Endothelial cell of umbilical vein (primary cell): ENCODE results near the gene MICAL3. TPM values are rescaled to one million over a fixed set of nuclear protein-coding genes. Genes with fewer than 3 reads are reported as not detected.

Experiments used
- BruUV-seq: library from RNA; stranded (reverse); fragments of 400-500 nt; replicated peaks from 2 replicates; lab custom pipeline; 2021; lab: Mats Ljungman, UMichigan
- CTCF ChIA-PET: fragments of 300-600, 350-600 bp; sonication (Branson Sonifier 250); formaldehyde crosslinking; loops from one replicate; lab custom pipeline; 2021; ENCODE audit warnings: antibody characterized with exemption, inconsistent platforms; lab: Charles Lee
- POLR2A ChIA-PET: fragments of 300-600, 350-600 bp; sonication (Branson Sonifier 250); formaldehyde crosslinking; loops from one replicate; lab custom pipeline; 2021; ENCODE audit warnings: antibody characterized with exemption, inconsistent platforms; lab: Charles Lee
- DNase-seq: peaks from one replicate; pipeline ENCODE4 v3.0.0-alpha.2; 2011; ENCODE audit warnings: low read depth, low spot score
- FAIRE-seq: peaks from 2 replicates; lab custom pipeline; 2011; peaks lifted over from hg19 to GRCh38; lab: Jason Lieb, UNC
- H2AFZ ChIP-seq: 2 replicates; pipeline ENCODE4 v1.6.0; 2012; ENCODE audit warnings: low read depth, low read length, control low read depth, inconsistent platforms
- H3K27ac ChIP-seq: 2 replicates; pipeline ENCODE4 v1.5.1; 2011; ENCODE audit warnings: low read depth, mild to moderate bottlenecking, control low read depth, low read length, moderate library complexity; ENCODE audit not compliant: insufficient read depth
- H3K27me3 ChIP-seq, 2 experiments: 2 replicates each; pipeline versions ENCODE4 v1.6.0 to v1.6.1; 2011; ENCODE audit warnings: low read length in 2 of 2, mixed read lengths in 1 of 2; ENCODE audit not compliant: control insufficient read depth in 2 of 2, insufficient read depth in 2 of 2
- H3K36me3 ChIP-seq, 2 experiments: 2 replicates in 1 of 2; 3 replicates in 1 of 2; pipeline ENCODE4 v1.5.1; 2011; ENCODE audit warnings: low read length in 2 of 2, mild to moderate bottlenecking in 1 of 2, moderate library complexity in 1 of 2; ENCODE audit not compliant: control insufficient read depth in 2 of 2, insufficient read depth in 2 of 2; ENCODE audit errors: extremely low read depth in 1 of 2
- H3K4me1 ChIP-seq: 3 replicates; pipeline ENCODE4 v1.5.1; 2011; ENCODE audit warnings: mild to moderate bottlenecking, low read length; ENCODE audit not compliant: control insufficient read depth, insufficient read depth; ENCODE audit errors: extremely low read depth
- H3K4me2 ChIP-seq: 2 replicates; pipeline ENCODE4 v1.6.1; 2011; ENCODE audit warnings: low read length, control low read depth, mixed read lengths; ENCODE audit not compliant: insufficient read depth
- H3K4me3 ChIP-seq, 3 experiments: fragments of 200-600 bp in 1 of 3; sonication (generic), shearing (Covaris generic) in 1 of 3; replicated peaks in 1 of 3; 2 replicates each; pipeline ENCODE4 v1.5.1; 2011 to 2016; ENCODE audit warnings: control low read depth in 3 of 3, low read length in 3 of 3, mild to moderate bottlenecking in 2 of 3, inconsistent platforms in 1 of 3, low read depth in 1 of 3, moderate library complexity in 1 of 3; ENCODE audit not compliant: insufficient read depth in 1 of 3
- H3K79me2 ChIP-seq: 2 replicates; pipeline ENCODE4 v1.6.0; 2012; ENCODE audit warnings: low read length, inconsistent platforms; ENCODE audit not compliant: control insufficient read depth, insufficient read depth
- H3K9ac ChIP-seq: replicated peaks from 2 replicates; pipeline ENCODE3; 2011; ENCODE audit warnings: low read length, control low read depth; ENCODE audit not compliant: insufficient read depth; ENCODE audit errors: extremely low read depth
- H3K9me1 ChIP-seq: replicated peaks from 3 replicates; pipeline ENCODE4 v1.6.0; 2011; ENCODE audit warnings: mild to moderate bottlenecking, low read length; ENCODE audit not compliant: control insufficient read depth, insufficient read depth; ENCODE audit errors: extremely low read depth
- H3K9me3 ChIP-seq: replicated peaks from 2 replicates; pipeline ENCODE4 v1.5.1; 2012; ENCODE audit warnings: low read length, inconsistent platforms; ENCODE audit not compliant: control insufficient read depth, insufficient read depth
- H4K20me1 ChIP-seq: replicated peaks from 2 replicates; pipeline ENCODE3; 2011; ENCODE audit warnings: mild to moderate bottlenecking, low read length; ENCODE audit not compliant: control insufficient read depth, insufficient read depth; ENCODE audit errors: extremely low read depth
- EZH2 ChIP-seq: IDR thresholded peaks from 2 replicates; pipeline ENCODE4 v1.6.1; 2012; ENCODE audit warnings: borderline replicate concordance, low read depth, mild to moderate bottlenecking, moderate library complexity, low read length, inconsistent platforms; ENCODE audit not compliant: severe bottlenecking
- FOS ChIP-seq: IDR thresholded peaks from 2 replicates; pipeline ENCODE4 v1.6.1; 2011; ENCODE audit warnings: mild to moderate bottlenecking, low read length, moderate library complexity, borderline replicate concordance; ENCODE audit not compliant: insufficient read depth
- GATA2 ChIP-seq: IDR thresholded peaks from 2 replicates; pipeline ENCODE4 v1.7.0; 2011; ENCODE audit warnings: low read depth, mild to moderate bottlenecking, moderate library complexity, mixed read lengths, low read length; ENCODE audit not compliant: insufficient read length, insufficient read depth
- JUN ChIP-seq: IDR thresholded peaks from 2 replicates; pipeline ENCODE4 v1.6.1; 2011; ENCODE audit warnings: borderline replicate concordance, low read depth; ENCODE audit not compliant: insufficient read length, insufficient read depth
- MYC ChIP-seq: IDR thresholded peaks from one replicate; pipeline ENCODE4 v1.6.1; 2011; ENCODE audit warnings: mild to moderate bottlenecking, low read depth, low read length
- POLR2A ChIP-seq: IDR thresholded peaks from 2 replicates; pipeline ENCODE4 v1.6.1; 2012; ENCODE audit warnings: low read depth, mild to moderate bottlenecking, control low read depth, low read length
- POLR2AphosphoS5 ChIP-seq: IDR thresholded peaks from 2 replicates; pipeline ENCODE4 v1.6.1; 2012; ENCODE audit warnings: low read depth, mild to moderate bottlenecking, control low read depth, low read length, moderate library complexity; ENCODE audit not compliant: insufficient read depth
- dilution Hi-C: fragments of 300-500 bp; cut with MboI; formaldehyde crosslinking; loops from one replicate; pipeline ENCODE4 v1.15.0; 2019; ENCODE audit warnings: low sequenced_read_pairs; ENCODE audit not compliant: extremely low pct_ligation_motif_present
- intact Hi-C: fragments of 100-400 bp; cut with micrococcal nuclease; formaldehyde crosslinking; loops from one replicate; pipeline ENCODE4 v1.10.0; 2022
- polyA plus RNA-seq, 4 experiments: library from polyadenylated mRNA; depleted of rRNA in 3 of 4; stranded (reverse) in 3 of 4; unstranded in 1 of 4; fragments of >200 nt; gene quantifications; 2 replicates each; pipeline versions ENCODE4 v1.2.1 to v1.2.3, GENCODE V29; 2011 to 2012; ENCODE audit warnings: missing spikeins in 1 of 4
- total RNA-seq: library from RNA; stranded (reverse); gene quantifications from 2 replicates; pipeline ENCODE4 v1.2.3, GENCODE V29; 2021
- TF ChIP-seq, protein P1 (sequence below): IDR thresholded peaks from 2 replicates; pipeline ENCODE4 v1.6.1; 2011; ENCODE audit not compliant: insufficient read depth, insufficient read length
- TF ChIP-seq, protein P2 (sequence below), 2 donors: IDR thresholded peaks; 1 replicate in 1 of 2; 2 replicates in 1 of 2; pipeline ENCODE4 v1.5.1; 2011; ENCODE audit warnings: low read length in 2 of 2, mild to moderate bottlenecking in 2 of 2, moderate library complexity in 2 of 2, control low read depth in 1 of 2, inconsistent platforms in 1 of 2, low read depth in 1 of 2; ENCODE audit not compliant: insufficient read depth in 1 of 2; ENCODE audit errors: extremely low read depth in 1 of 2

Gene MICAL3
- total and polyA plus RNA-seq, 2 donors (not counting 3 experiments of a cell fraction or from before 2014, with no cell fraction given) = 14.5 to 63.7 TPM

- H3K4me3 ChIP-seq = no peak overlapping the region
- no peak overlapping the region for H2AFZ ChIP-seq
- peak overlapping the region; percentile 6 for H3K9ac ChIP-seq
Measured at GRCh38 chr22:17910561-17911311, 113.6 kb downstream of the MICAL3 start.

More at GRCh38 chr22:17910561-17911311, 113.6 kb downstream of the MICAL3 start:
- peak overlapping the region; percentile 1 for H3K4me2 ChIP-seq
- H3K4me1 ChIP-seq = peaks cover 20% of the 10 kb centered on the region
- H3K27ac ChIP-seq = peak overlapping the region; percentile 69
- dilution Hi-C loops (no loop called here), intact Hi-C loops (loop anchor here (1.0 kb wide), 4 partner anchors 62 to 166 kb away; partner anchors contain the start of gene MICAL3)
- H3K9me1 ChIP-seq = no peaks in the 10 kb centered on the region
- H3K36me3 ChIP-seq = peaks cover under 1 to 9% of the 10 kb centered on the region in 2 experiments
- H3K9me3 ChIP-seq = no peaks in the 10 kb centered on the region
- FAIRE-seq (peak; percentile 96), DNase-seq (peak; percentile 94)
- no peaks in the 10 kb centered on the region for H4K20me1 ChIP-seq
- ChIA-PET POLR2A (interaction anchor here (0.6 kb wide), 1 partner anchor 18 kb away, joined by 6 read pairs; no protein-coding TSS in a partner anchor), CTCF (interaction anchor here (0.6 to 4.4 kb wide), 21 partner anchors 10 to 168 kb away, joined by 3 to 44 read pairs (median 5); partner anchors contain the start of genes MICAL3 and PEX26)
- peaks cover 41% of the 10 kb centered on the region for H3K79me2 ChIP-seq
- H3K27me3 ChIP-seq = no peaks in the 10 kb centered on the region
- TF ChIP-seq GATA2 (no peak), EZH2 (no peak), POLR2AphosphoS5 (peak; percentile 55), JUN (peak; percentile 56), MYC (no peak), FOS (peak; percentile 70), POLR2A (no peak)
- TF ChIP-seq, protein P1, sequence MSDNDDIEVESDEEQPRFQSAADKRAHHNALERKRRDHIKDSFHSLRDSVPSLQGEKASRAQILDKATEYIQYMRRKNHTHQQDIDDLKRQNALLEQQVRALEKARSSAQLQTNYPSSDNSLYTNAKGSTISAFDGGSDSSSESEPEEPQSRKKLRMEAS = peak; percentile 53
- TF ChIP-seq, protein P2, sequence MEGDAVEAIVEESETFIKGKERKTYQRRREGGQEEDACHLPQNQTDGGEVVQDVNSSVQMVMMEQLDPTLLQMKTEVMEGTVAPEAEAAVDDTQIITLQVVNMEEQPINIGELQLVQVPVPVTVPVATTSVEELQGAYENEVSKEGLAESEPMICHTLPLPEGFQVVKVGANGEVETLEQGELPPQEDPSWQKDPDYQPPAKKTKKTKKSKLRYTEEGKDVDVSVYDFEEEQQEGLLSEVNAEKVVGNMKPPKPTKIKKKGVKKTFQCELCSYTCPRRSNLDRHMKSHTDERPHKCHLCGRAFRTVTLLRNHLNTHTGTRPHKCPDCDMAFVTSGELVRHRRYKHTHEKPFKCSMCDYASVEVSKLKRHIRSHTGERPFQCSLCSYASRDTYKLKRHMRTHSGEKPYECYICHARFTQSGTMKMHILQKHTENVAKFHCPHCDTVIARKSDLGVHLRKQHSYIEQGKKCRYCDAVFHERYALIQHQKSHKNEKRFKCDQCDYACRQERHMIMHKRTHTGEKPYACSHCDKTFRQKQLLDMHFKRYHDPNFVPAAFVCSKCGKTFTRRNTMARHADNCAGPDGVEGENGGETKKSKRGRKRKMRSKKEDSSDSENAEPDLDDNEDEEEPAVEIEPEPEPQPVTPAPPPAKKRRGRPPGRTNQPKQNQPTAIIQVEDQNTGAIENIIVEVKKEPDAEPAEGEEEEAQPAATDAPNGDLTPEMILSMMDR (IDR thresholded peaks at IDR 0.05; ENCODE audit: extremely low read depth in 1 of 2, insufficient read depth in 1 of 2, low read depth in 1 of 2, low read length in 2 of 2) = peak; percentile 13 to 40
- no TSS peak for BruUV-seq
